Stimulated activated CD8-positive, alpha-beta memory T cell treated with anti-CD3 and anti-CD28 coated beads, Interleukin-4, amount 100 ng/mL, for 4 hours (primary cell): ENCODE results near the gene FTCD.

Experiments
- DNase-seq, 2 donors: peaks; one replicate each; pipeline ENCODE4 v3.0.0-alpha.2; 2020; ENCODE audit warnings: low read depth in 2 of 2, low spot score in 1 of 2

FTCD gene

GRCh38 chr21:46124083-46124925 lies 31.1 kb downstream of the FTCD start:
- no peak for DNase-seq

GRCh38 chr21:46122758-46123683 lies 32.4 kb downstream of the FTCD start:
- DNase-seq: no peak

- no peak for DNase-seq
These were observed 33.1 kb downstream of the FTCD start for GRCh38 chr21:46122237-46122671.

GRCh38 chr21:46121286-46122221 lies 33.8 kb downstream of the FTCD start:
- DNase-seq: no peak

GRCh38 chr21:46120301-46121285 lies 34.8 kb downstream of the FTCD start:
- DNase-seq: no peak

GRCh38 chr21:46119637-46120271 lies 35.6 kb downstream of the FTCD start:
- DNase-seq: no peak

- no peak for DNase-seq
These were observed 36.2 kb downstream of the FTCD start for GRCh38 chr21:46119144-46119636.

- DNase-seq: no peak
These were observed 36.8 kb downstream of the FTCD start for GRCh38 chr21:46118316-46119143.

- no peak for DNase-seq
These were observed 37.6 kb downstream of the FTCD start for GRCh38 chr21:46117586-46118315.

- DNase-seq: no peak
These were observed 38.4 kb downstream of the FTCD start for GRCh38 chr21:46116776-46117585.

- DNase-seq: no peak
These were observed 39.1 kb downstream of the FTCD start for GRCh38 chr21:46116189-46116775.

- DNase-seq: no peak
These were observed 39.8 kb downstream of the FTCD start for GRCh38 chr21:46115441-46116188.

- no peak for DNase-seq
These were observed 40.4 kb downstream of the FTCD start for GRCh38 chr21:46114963-46115362.

GRCh38 chr21:46113497-46114176 lies 41.7 kb downstream of the FTCD start:
- no peak for DNase-seq

GRCh38 chr21:46112725-46113215 lies 42.6 kb downstream of the FTCD start:
- DNase-seq: no peak
